Common myeloid progenitor, CD34-positive (primary cell): ENCODE measurements around the gene MPRIP.

Experiments
- CTCF ChIA-PET: fragments of 350-600 bp; sonication (Branson Sonifier 250); formaldehyde crosslinking; loops from one replicate; lab custom pipeline; 2021; ENCODE audit warnings: antibody characterized with exemption; lab: Charles Lee
- POLR2A ChIA-PET: fragments of 350-600 bp; sonication (Branson Sonifier 250); formaldehyde crosslinking; loops from one replicate; lab custom pipeline; 2021; ENCODE audit warnings: antibody characterized with exemption; lab: Charles Lee
- DNase-seq, 3 donors: peaks; one replicate each; pipeline versions ENCODE4 v3.0.0 to v3.0.0-alpha.2; 2013
- H3K27ac ChIP-seq, 2 experiments: 1 replicate in 1 of 2; 2 replicates in 1 of 2; pipeline ENCODE4 v1.7.0; 2013; ENCODE audit warnings: inconsistent platforms in 2 of 2, low read length in 2 of 2, mild to moderate bottlenecking in 2 of 2, low read depth in 1 of 2, moderate library complexity in 1 of 2; ENCODE audit not compliant: severe bottlenecking in 2 of 2, insufficient read depth in 1 of 2, poor library complexity in 1 of 2
- H3K27me3 ChIP-seq, 5 experiments: replicated peaks in 2 of 5; 1 replicate in 3 of 5; 2 replicates in 2 of 5; pipeline versions ENCODE4 v1.6.1 to v1.7.0; 2013; ENCODE audit warnings: low read length in 4 of 5, mild to moderate bottlenecking in 2 of 5, moderate library complexity in 2 of 5, inconsistent platforms in 1 of 5; ENCODE audit not compliant: insufficient read depth in 5 of 5, control insufficient read depth in 4 of 5
- H3K36me3 ChIP-seq, 4 experiments: 1 replicate in 2 of 4; 2 replicates in 2 of 4; pipeline versions ENCODE4 v1.6.1 to v1.7.0; 2013; ENCODE audit warnings: low read length in 3 of 4, control low read depth in 1 of 4, mild to moderate bottlenecking in 1 of 4; ENCODE audit not compliant: control insufficient read depth in 4 of 4, insufficient read depth in 4 of 4
- H3K4me1 ChIP-seq, 4 experiments: 1 replicate in 3 of 4; 2 replicates in 1 of 4; pipeline versions ENCODE4 v1.6.1 to v1.7.1; 2013; ENCODE audit warnings: low read length in 3 of 4, mild to moderate bottlenecking in 3 of 4, control low read depth in 1 of 4, inconsistent platforms in 1 of 4, moderate library complexity in 1 of 4; ENCODE audit not compliant: control insufficient read depth in 4 of 4, insufficient read depth in 4 of 4; ENCODE audit errors: control extremely low read depth in 1 of 4
- H3K4me3 ChIP-seq, 7 experiments: 1 replicate in 4 of 7; 2 replicates in 3 of 7; pipeline versions ENCODE4 v1.5.1 to v1.7.0; 2013; ENCODE audit warnings: mild to moderate bottlenecking in 7 of 7, low read length in 6 of 7, moderate library complexity in 6 of 7, inconsistent platforms in 2 of 7, low read depth in 2 of 7, control low read depth in 1 of 7; ENCODE audit not compliant: insufficient read depth in 4 of 7, control insufficient read depth in 1 of 7; ENCODE audit errors: extremely low read depth in 1 of 7
- H3K9me3 ChIP-seq, 5 experiments: 1 replicate in 4 of 5; 2 replicates in 1 of 5; pipeline versions ENCODE4 v1.6.1 to v1.7.1; 2013; ENCODE audit warnings: low read length in 4 of 5, mild to moderate bottlenecking in 2 of 5, inconsistent platforms in 1 of 5, low read depth in 1 of 5, moderate library complexity in 1 of 5; ENCODE audit not compliant: control insufficient read depth in 4 of 5, insufficient read depth in 2 of 5; ENCODE audit errors: control extremely low read depth in 1 of 5
- WGBS: methylation state at CpG from one replicate; pipeline ENCODE4 v1.1.5; 2013; ENCODE audit not compliant: insufficient coverage; 5-methylcytosine and 5-hydroxymethylcytosine counted together

Gene MPRIP

GRCh38 chr17:17179371-17179827 is 137.1 kb downstream of the MPRIP start:
- POLR2A ChIA-PET: no interaction called here
- Histone ChIP-seq H3K9me3 (no peaks in the 10 kb centered on the region), H3K4me1 (no peaks in the 10 kb centered on the region), H3K4me3 (no peak overlapping the region), H3K27me3 (no peaks in the 10 kb centered on the region), H3K27ac (no peak overlapping the region), H3K36me3 (peaks cover 13 to 94% (median 76%) of the 10 kb centered on the region in 4 experiments)
- WGBS: no CpG with 5 or more reads among the region's 2 CpGs
- DNase-seq: no peak
- CTCF ChIA-PET: no interaction called here

GRCh38 chr17:17180141-17180603 is 137.9 kb downstream of the MPRIP start:
- no peak overlapping the region for H3K27ac ChIP-seq
- 95% methylated on average over 6 of the region's 9 CpGs for WGBS
- POLR2A ChIA-PET: no interaction called here

GRCh38 chr17:17180741-17181525 is 138.7 kb downstream of the MPRIP start:
- no peak overlapping the region for H3K27ac ChIP-seq
- DNase-seq: no peak
- H3K4me1 ChIP-seq: no peaks in the 10 kb centered on the region
- WGBS: 98% methylated on average over 6 of the region's 13 CpGs
- no peaks in the 10 kb centered on the region for H3K27me3 ChIP-seq
- H3K4me3 ChIP-seq: no peak overlapping the region
- POLR2A ChIA-PET: no interaction called here
- peaks cover 13 to 85% (median 73%) of the 10 kb centered on the region in 4 experiments for H3K36me3 ChIP-seq
- CTCF ChIA-PET: no interaction called here
- H3K9me3 ChIP-seq: no peaks in the 10 kb centered on the region

More at GRCh38 chr17:17180141-17180603, 137.9 kb downstream of the MPRIP start:
- H3K36me3 ChIP-seq: peaks cover 13 to 90% (median 77%) of the 10 kb centered on the region in 4 experiments
- no peaks in the 10 kb centered on the region for H3K9me3 ChIP-seq
- H3K4me1 ChIP-seq: no peaks in the 10 kb centered on the region
- H3K4me3 ChIP-seq: no peak overlapping the region
- no peak for DNase-seq
- no peaks in the 10 kb centered on the region for H3K27me3 ChIP-seq
- CTCF ChIA-PET: no interaction called here

- no peaks in the 10 kb centered on the region for H3K27me3 ChIP-seq
- CTCF ChIA-PET: no interaction called here
- no peak overlapping the region for H3K4me3 ChIP-seq
- WGBS: 97% methylated on average over 13 of the region's 15 CpGs
- no peak for DNase-seq
- no peaks in the 10 kb centered on the region for H3K4me1 ChIP-seq
- POLR2A ChIA-PET: no interaction called here
- H3K36me3 ChIP-seq: peaks cover 10 to 84% (median 67%) of the 10 kb centered on the region in 4 experiments
- no peaks in the 10 kb centered on the region for H3K9me3 ChIP-seq
- H3K27ac ChIP-seq: no peak overlapping the region
These were observed 139.7 kb downstream of the MPRIP start for GRCh38 chr17:17181666-17182597.

- Histone ChIP-seq H3K4me3 (no peak overlapping the region), H3K4me1 (no peaks in the 10 kb centered on the region), H3K36me3 (peaks cover 8 to 83% (median 67%) of the 10 kb centered on the region in 4 experiments), H3K27me3 (no peaks in the 10 kb centered on the region), H3K9me3 (no peaks in the 10 kb centered on the region), H3K27ac (no peak overlapping the region)
- DNase-seq: no peak
- POLR2A ChIA-PET: no interaction called here
- CTCF ChIA-PET: no interaction called here
- whole genome bisulfite sequencing: 94% methylated on average over 6 of the region's 6 CpGs
These were observed 140.4 kb downstream of the MPRIP start for GRCh38 chr17:17182598-17183136.

GRCh38 chr17:17183744-17184143 is 141.5 kb downstream of the MPRIP start:
- Histone ChIP-seq H3K27me3 (no peaks in the 10 kb centered on the region), H3K4me3 (no peak overlapping the region), H3K9me3 (no peaks in the 10 kb centered on the region), H3K4me1 (no peaks in the 10 kb centered on the region), H3K36me3 (peaks cover 8 to 82% (median 68%) of the 10 kb centered on the region in 4 experiments), H3K27ac (no peak overlapping the region)
- DNase-seq: no peak
- ChIA-PET CTCF (no interaction called here), POLR2A (no interaction called here)
- 93% methylated on average over 3 of the region's 4 CpGs for WGBS
